Endothelial cell of umbilical vein (primary cell): Measurements from ENCODE around the gene ARID1B. TPM values are rescaled to one million over a fixed set of nuclear protein-coding genes. Genes with fewer than 3 reads are reported as not detected.

ENCODE experiments used
- BruUV-seq: library from RNA; stranded (reverse); fragments of 400-500 nt; replicated peaks from 2 replicates; lab custom pipeline; 2021; lab: Mats Ljungman, UMichigan
- CTCF ChIA-PET: fragments of 300-600, 350-600 bp; sonication (Branson Sonifier 250); formaldehyde crosslinking; loops from one replicate; lab custom pipeline; 2021; ENCODE audit warnings: antibody characterized with exemption, inconsistent platforms; lab: Charles Lee
- POLR2A ChIA-PET: fragments of 300-600, 350-600 bp; sonication (Branson Sonifier 250); formaldehyde crosslinking; loops from one replicate; lab custom pipeline; 2021; ENCODE audit warnings: antibody characterized with exemption, inconsistent platforms; lab: Charles Lee
- DNase-seq: peaks from one replicate; pipeline ENCODE4 v3.0.0-alpha.2; 2011; ENCODE audit warnings: low read depth, low spot score
- FAIRE-seq: peaks from 2 replicates; lab custom pipeline; 2011; peaks lifted over from hg19 to GRCh38; lab: Jason Lieb, UNC
- H2AFZ ChIP-seq: 2 replicates; pipeline ENCODE4 v1.6.0; 2012; ENCODE audit warnings: low read depth, low read length, control low read depth, inconsistent platforms
- H3K27ac ChIP-seq: 2 replicates; pipeline ENCODE4 v1.5.1; 2011; ENCODE audit warnings: low read depth, mild to moderate bottlenecking, control low read depth, low read length, moderate library complexity; ENCODE audit not compliant: insufficient read depth
- H3K27me3 ChIP-seq, 2 experiments: 2 replicates each; pipeline versions ENCODE4 v1.6.0 to v1.6.1; 2011; ENCODE audit warnings: low read length in 2 of 2, mixed read lengths in 1 of 2; ENCODE audit not compliant: control insufficient read depth in 2 of 2, insufficient read depth in 2 of 2
- H3K36me3 ChIP-seq, 2 experiments: 2 replicates in 1 of 2; 3 replicates in 1 of 2; pipeline ENCODE4 v1.5.1; 2011; ENCODE audit warnings: low read length in 2 of 2, mild to moderate bottlenecking in 1 of 2, moderate library complexity in 1 of 2; ENCODE audit not compliant: control insufficient read depth in 2 of 2, insufficient read depth in 2 of 2; ENCODE audit errors: extremely low read depth in 1 of 2
- H3K4me1 ChIP-seq: 3 replicates; pipeline ENCODE4 v1.5.1; 2011; ENCODE audit warnings: mild to moderate bottlenecking, low read length; ENCODE audit not compliant: control insufficient read depth, insufficient read depth; ENCODE audit errors: extremely low read depth
- H3K4me2 ChIP-seq: 2 replicates; pipeline ENCODE4 v1.6.1; 2011; ENCODE audit warnings: low read length, control low read depth, mixed read lengths; ENCODE audit not compliant: insufficient read depth
- H3K4me3 ChIP-seq, 3 experiments: fragments of 200-600 bp in 1 of 3; sonication (generic), shearing (Covaris generic) in 1 of 3; replicated peaks in 1 of 3; 2 replicates each; pipeline ENCODE4 v1.5.1; 2011 to 2016; ENCODE audit warnings: control low read depth in 3 of 3, low read length in 3 of 3, mild to moderate bottlenecking in 2 of 3, inconsistent platforms in 1 of 3, low read depth in 1 of 3, moderate library complexity in 1 of 3; ENCODE audit not compliant: insufficient read depth in 1 of 3
- H3K79me2 ChIP-seq: 2 replicates; pipeline ENCODE4 v1.6.0; 2012; ENCODE audit warnings: low read length, inconsistent platforms; ENCODE audit not compliant: control insufficient read depth, insufficient read depth
- H3K9ac ChIP-seq: replicated peaks from 2 replicates; pipeline ENCODE3; 2011; ENCODE audit warnings: low read length, control low read depth; ENCODE audit not compliant: insufficient read depth; ENCODE audit errors: extremely low read depth
- H3K9me1 ChIP-seq: replicated peaks from 3 replicates; pipeline ENCODE4 v1.6.0; 2011; ENCODE audit warnings: mild to moderate bottlenecking, low read length; ENCODE audit not compliant: control insufficient read depth, insufficient read depth; ENCODE audit errors: extremely low read depth
- H3K9me3 ChIP-seq: replicated peaks from 2 replicates; pipeline ENCODE4 v1.5.1; 2012; ENCODE audit warnings: low read length, inconsistent platforms; ENCODE audit not compliant: control insufficient read depth, insufficient read depth
- H4K20me1 ChIP-seq: replicated peaks from 2 replicates; pipeline ENCODE3; 2011; ENCODE audit warnings: mild to moderate bottlenecking, low read length; ENCODE audit not compliant: control insufficient read depth, insufficient read depth; ENCODE audit errors: extremely low read depth
- EZH2 ChIP-seq: IDR thresholded peaks from 2 replicates; pipeline ENCODE4 v1.6.1; 2012; ENCODE audit warnings: borderline replicate concordance, low read depth, mild to moderate bottlenecking, moderate library complexity, low read length, inconsistent platforms; ENCODE audit not compliant: severe bottlenecking
- MAX ChIP-seq: IDR thresholded peaks from 2 replicates; pipeline ENCODE4 v1.6.1; 2011; ENCODE audit not compliant: insufficient read depth, insufficient read length
- MYC ChIP-seq: IDR thresholded peaks from one replicate; pipeline ENCODE4 v1.6.1; 2011; ENCODE audit warnings: mild to moderate bottlenecking, low read depth, low read length
- dilution Hi-C: fragments of 300-500 bp; cut with MboI; formaldehyde crosslinking; loops from one replicate; pipeline ENCODE4 v1.15.0; 2019; ENCODE audit warnings: low sequenced_read_pairs; ENCODE audit not compliant: extremely low pct_ligation_motif_present
- intact Hi-C: fragments of 100-400 bp; cut with micrococcal nuclease; formaldehyde crosslinking; loops from one replicate; pipeline ENCODE4 v1.10.0; 2022
- polyA plus RNA-seq, 4 experiments: library from polyadenylated mRNA; depleted of rRNA in 3 of 4; stranded (reverse) in 3 of 4; unstranded in 1 of 4; fragments of >200 nt; gene quantifications; 2 replicates each; pipeline versions ENCODE4 v1.2.1 to v1.2.3, GENCODE V29; 2011 to 2012; ENCODE audit warnings: missing spikeins in 1 of 4
- total RNA-seq: library from RNA; stranded (reverse); gene quantifications from 2 replicates; pipeline ENCODE4 v1.2.3, GENCODE V29; 2021

ARID1B gene
- total and polyA plus RNA-seq, 2 donors (not counting 3 experiments of a cell fraction or from before 2014, with no cell fraction given) = 21.8 to 89.5 TPM

- no peaks in the 10 kb centered on the region for H3K36me3 ChIP-seq
- DNase-seq (no peak), FAIRE-seq (no peak)
- intact Hi-C loops (no loop called here), dilution Hi-C loops (no loop called here)
- no TSS peak for BruUV-seq
- H3K27ac ChIP-seq = no peak overlapping the region
- H3K4me3 ChIP-seq = no peak overlapping the region
- H3K9me1 ChIP-seq = peaks cover under 1% of the 10 kb centered on the region
- TF ChIP-seq MYC (no peak), EZH2 (no peak)
- CTCF ChIA-PET = interaction anchor here (2.0 kb wide), 1 partner anchor 26 kb away, joined by 6 read pairs; no protein-coding TSS in a partner anchor
- peaks cover 6% of the 10 kb centered on the region for H3K79me2 ChIP-seq
- no peak overlapping the region for H2AFZ ChIP-seq
- H3K9ac ChIP-seq = no peak overlapping the region
- H3K9me3 ChIP-seq = no peaks in the 10 kb centered on the region
- H3K4me1 ChIP-seq = no peaks in the 10 kb centered on the region
- H3K27me3 ChIP-seq = no peaks in the 10 kb centered on the region
- no peak overlapping the region for H3K4me2 ChIP-seq
- H4K20me1 ChIP-seq = no peaks in the 10 kb centered on the region
- POLR2A ChIA-PET = no interaction called here
These were observed 294.9 kb downstream of the ARID1B start for GRCh38 chr6:157072128-157072527.

GRCh38 chr6:157073596-157073995, 296.4 kb downstream of the ARID1B start:
- Histone ChIP-seq H3K4me1 (no peaks in the 10 kb centered on the region), H3K4me3 (no peak overlapping the region), H3K79me2 (peaks cover 2% of the 10 kb centered on the region), H3K9ac (no peak overlapping the region), H3K9me1 (peaks cover 3% of the 10 kb centered on the region), H2AFZ (no peak overlapping the region), H3K27ac (no peak overlapping the region), H4K20me1 (no peaks in the 10 kb centered on the region), H3K4me2 (no peak overlapping the region), H3K36me3 (no peaks in the 10 kb centered on the region), H3K27me3 (no peaks in the 10 kb centered on the region), H3K9me3 (no peaks in the 10 kb centered on the region)
- FAIRE-seq = no peak
- TF ChIP-seq MYC (no peak), MAX (no peak)
- intact Hi-C loops = no loop called here
- ChIA-PET CTCF (no interaction called here), POLR2A (no interaction called here)
- no TSS peak for BruUV-seq
- dilution Hi-C loops = no loop called here
- no peak for DNase-seq
